Measurements from ENCODE around the gene CCDC73.

- TF ChIP-seq, protein P1, sequence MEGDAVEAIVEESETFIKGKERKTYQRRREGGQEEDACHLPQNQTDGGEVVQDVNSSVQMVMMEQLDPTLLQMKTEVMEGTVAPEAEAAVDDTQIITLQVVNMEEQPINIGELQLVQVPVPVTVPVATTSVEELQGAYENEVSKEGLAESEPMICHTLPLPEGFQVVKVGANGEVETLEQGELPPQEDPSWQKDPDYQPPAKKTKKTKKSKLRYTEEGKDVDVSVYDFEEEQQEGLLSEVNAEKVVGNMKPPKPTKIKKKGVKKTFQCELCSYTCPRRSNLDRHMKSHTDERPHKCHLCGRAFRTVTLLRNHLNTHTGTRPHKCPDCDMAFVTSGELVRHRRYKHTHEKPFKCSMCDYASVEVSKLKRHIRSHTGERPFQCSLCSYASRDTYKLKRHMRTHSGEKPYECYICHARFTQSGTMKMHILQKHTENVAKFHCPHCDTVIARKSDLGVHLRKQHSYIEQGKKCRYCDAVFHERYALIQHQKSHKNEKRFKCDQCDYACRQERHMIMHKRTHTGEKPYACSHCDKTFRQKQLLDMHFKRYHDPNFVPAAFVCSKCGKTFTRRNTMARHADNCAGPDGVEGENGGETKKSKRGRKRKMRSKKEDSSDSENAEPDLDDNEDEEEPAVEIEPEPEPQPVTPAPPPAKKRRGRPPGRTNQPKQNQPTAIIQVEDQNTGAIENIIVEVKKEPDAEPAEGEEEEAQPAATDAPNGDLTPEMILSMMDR (IDR thresholded peaks at IDR 0.05; ENCODE audit: insufficient read depth, low read depth, low read length) = no peak
- no peak for TF ChIP-seq EZH2 (IDR thresholded peaks at IDR 0.05; ENCODE audit: insufficient read depth, low read length)
These were observed 123.4 kb downstream of the CCDC73 start for GRCh38 chr11:32671051-32671450.
